A673 (cell line): ENCODE measurements around the gene MATN4.

Experiments used
- CTCF ChIP-seq: fragments of 300-800, 200-600 bp; sonication (generic); conservative IDR thresholded peaks from 2 replicates; pipeline ENCODE4 v1.5.1; 2017; ENCODE audit warnings: low read depth, mild to moderate bottlenecking, antibody characterized with exemption, low read length, moderate library complexity, mixed read lengths
- EZH2 ChIP-seq: fragments of 200-600 bp; sonication (generic); IDR thresholded peaks from 2 replicates; pipeline ENCODE4 v1.6.1; 2017; ENCODE audit warnings: borderline replicate concordance, low read depth, mild to moderate bottlenecking, mixed read lengths, antibody characterized with exemption, low read length; ENCODE audit not compliant: poor library complexity, severe bottlenecking

GRCh38 chr20:45258664-45259063 is 49.4 kb downstream of the MATN4 start:
- TF ChIP-seq CTCF = no peak
- TF ChIP-seq EZH2 = no peak
